H9 (cell line): ENCODE results near the gene MT1M. TPM values are rescaled to one million over a fixed set of nuclear protein-coding genes. Genes with fewer than 3 reads are reported as not detected.

Experiments used
- DNase-seq: peaks from one replicate; pipeline ENCODE4 v3.0.0-alpha.2; 2017
- H2AFZ ChIP-seq: one replicate; pipeline ENCODE4 v1.6.1; 2013; ENCODE audit warnings: mild to moderate bottlenecking, low read length, control low read depth, moderate library complexity
- H2AK5ac ChIP-seq: 2 replicates; pipeline ENCODE4 v1.6.1; 2013; ENCODE audit warnings: low read length, control low read depth, mixed read lengths; ENCODE audit not compliant: insufficient read length
- H2BK120ac ChIP-seq: one replicate; pipeline ENCODE4 v1.6.1; 2013; ENCODE audit warnings: low read depth, mild to moderate bottlenecking, low read length, control low read depth, inconsistent platforms; ENCODE audit not compliant: poor library complexity, severe bottlenecking
- H2BK12ac ChIP-seq: 2 replicates; pipeline ENCODE4 v1.6.1; 2013; ENCODE audit warnings: low read length, control low read depth, mixed read lengths, low read depth; ENCODE audit not compliant: insufficient read length
- H2BK15ac ChIP-seq: 2 replicates; pipeline ENCODE4 v1.6.1; 2013; ENCODE audit warnings: low read depth, low read length, control low read depth
- H2BK20ac ChIP-seq: one replicate; pipeline ENCODE4 v1.6.1; 2013; ENCODE audit warnings: low read depth, mild to moderate bottlenecking, low read length, control low read depth, inconsistent platforms; ENCODE audit not compliant: poor library complexity, severe bottlenecking
- H2BK5ac ChIP-seq: 2 replicates; pipeline ENCODE4 v1.6.1; 2013; ENCODE audit warnings: low read length, control low read depth, mixed read lengths; ENCODE audit not compliant: insufficient read length
- H3K14ac ChIP-seq: 2 replicates; pipeline ENCODE4 v1.6.1; 2013; ENCODE audit warnings: low read length, control low read depth; ENCODE audit not compliant: insufficient read depth
- H3K18ac ChIP-seq: 2 replicates; pipeline ENCODE4 v1.6.1; 2013; ENCODE audit warnings: low read depth, mild to moderate bottlenecking, mixed read lengths, low read length, control low read depth; ENCODE audit not compliant: insufficient read length
- H3K23ac ChIP-seq: 2 replicates; pipeline ENCODE4 v1.6.1; 2013; ENCODE audit warnings: low read length, control low read depth, mixed read lengths, low read depth; ENCODE audit not compliant: insufficient read length
- H3K23me2 ChIP-seq: 2 replicates; pipeline ENCODE4 v1.6.1; 2013; ENCODE audit warnings: low read depth, mild to moderate bottlenecking, mixed read lengths, low read length, control low read depth; ENCODE audit not compliant: insufficient read length, poor library complexity, severe bottlenecking
- H3K27ac ChIP-seq: 2 replicates; pipeline ENCODE4 v1.5.1; 2013; ENCODE audit warnings: low read length, control low read depth, mixed read lengths, low read depth; ENCODE audit not compliant: insufficient read length
- H3K27me3 ChIP-seq: 2 replicates; pipeline ENCODE4 v1.6.1; 2013; ENCODE audit warnings: low read length, control low read depth, inconsistent platforms; ENCODE audit not compliant: insufficient read depth
- H3K4ac ChIP-seq: 2 replicates; pipeline ENCODE4 v1.6.1; 2013; ENCODE audit warnings: low read depth, mild to moderate bottlenecking, control low read depth, inconsistent platforms, low read length, moderate library complexity
- H3K4me1 ChIP-seq: 2 replicates; pipeline ENCODE4 v1.6.1; 2013; ENCODE audit warnings: low read length, control low read depth, inconsistent platforms; ENCODE audit not compliant: insufficient read depth
- H3K4me2 ChIP-seq: 2 replicates; pipeline ENCODE4 v1.6.1; 2013; ENCODE audit warnings: low read length, control low read depth, mixed read lengths; ENCODE audit not compliant: insufficient read length, insufficient read depth
- H3K56ac ChIP-seq: 2 replicates; pipeline ENCODE4 v1.6.1; 2013; ENCODE audit warnings: low read depth, mild to moderate bottlenecking, mixed read lengths, low read length, control low read depth; ENCODE audit not compliant: insufficient read length
- H3K79me1 ChIP-seq: 2 replicates; pipeline ENCODE4 v1.6.1; 2013; ENCODE audit warnings: low read depth, mild to moderate bottlenecking, moderate library complexity, low read length, control low read depth, inconsistent platforms; ENCODE audit not compliant: insufficient read depth, poor library complexity, severe bottlenecking
- H3K79me2 ChIP-seq: 2 replicates; pipeline ENCODE4 v1.6.1; 2013; ENCODE audit warnings: low read length, control low read depth, inconsistent platforms; ENCODE audit not compliant: insufficient read depth
- H3K9ac ChIP-seq: 2 replicates; pipeline ENCODE4 v1.6.1; 2013; ENCODE audit warnings: low read length, control low read depth, mixed read lengths; ENCODE audit not compliant: insufficient read length; ENCODE audit errors: extremely low read depth
- H3K9me3 ChIP-seq: one replicate; pipeline ENCODE4 v1.6.1; 2013; ENCODE audit warnings: low read depth, low read length, inconsistent platforms; ENCODE audit not compliant: control insufficient read depth
- H3T11ph ChIP-seq: one replicate; pipeline ENCODE4 v1.6.1; 2013; ENCODE audit warnings: mild to moderate bottlenecking, low read length, control low read depth, inconsistent platforms
- H4K20me1 ChIP-seq: one replicate; pipeline ENCODE4 v1.6.1; 2013; ENCODE audit not compliant: control insufficient read depth, insufficient read length, insufficient read depth
- H4K5ac ChIP-seq: 2 replicates; pipeline ENCODE4 v1.6.1; 2013; ENCODE audit warnings: low read depth, mild to moderate bottlenecking, mixed read lengths, low read length, control low read depth; ENCODE audit not compliant: insufficient read length
- H4K8ac ChIP-seq: replicated peaks from 2 replicates; pipeline ENCODE4 v1.6.1; 2013; ENCODE audit warnings: low read length, control low read depth, mixed read lengths, low read depth; ENCODE audit not compliant: insufficient read length
- H4K91ac ChIP-seq: 2 replicates; pipeline ENCODE4 v1.6.1; 2013; ENCODE audit warnings: low read depth, mild to moderate bottlenecking, moderate library complexity, mixed read lengths, low read length, control low read depth; ENCODE audit not compliant: insufficient read length
- H3K27ac Mint-ChIP-seq, 3 experiments: 2 replicates in 2 of 3; 3 replicates in 1 of 3; pipeline ENCODE4 v1.8.0; 2020 to 2021; ENCODE audit warnings: mixed read lengths in 3 of 3, mild to moderate bottlenecking in 1 of 3, moderate library complexity in 1 of 3
- H3K27me3 Mint-ChIP-seq: 2 replicates; pipeline ENCODE4 v1.8.0; 2021; ENCODE audit warnings: low read depth, mild to moderate bottlenecking, moderate library complexity, mixed read lengths
- H3K36me3 Mint-ChIP-seq, 3 experiments: 2 replicates in 2 of 3; 3 replicates in 1 of 3; pipeline ENCODE4 v1.8.0; 2020 to 2021; ENCODE audit warnings: low read depth in 3 of 3, mixed read lengths in 3 of 3; ENCODE audit not compliant: insufficient read depth in 1 of 3
- H3K4me1 Mint-ChIP-seq, 2 experiments: 2 replicates each; pipeline ENCODE4 v1.8.0; 2020; ENCODE audit warnings: mixed read lengths in 2 of 2
- H3K4me3 Mint-ChIP-seq, 2 experiments: 2 replicates in 1 of 2; 3 replicates in 1 of 2; pipeline ENCODE4 v1.8.0; 2020 to 2021; ENCODE audit warnings: mild to moderate bottlenecking in 2 of 2, mixed read lengths in 2 of 2, moderate library complexity in 1 of 2
- H3K9me3 Mint-ChIP-seq, 2 experiments: 2 replicates in 1 of 2; 3 replicates in 1 of 2; pipeline ENCODE4 v1.8.0; 2020; ENCODE audit warnings: mild to moderate bottlenecking in 2 of 2, mixed read lengths in 2 of 2, moderate library complexity in 1 of 2
- CTCF ChIP-seq: fragments of 200-600 bp; sonication (generic); conservative IDR thresholded peaks from 3 replicates; pipeline ENCODE4 v1.8.0; 2021; ENCODE audit warnings: antibody characterized with exemption, mild to moderate bottlenecking
- WGBS: extraction: QIAGEN DNeasy Blood & Tissue Kit; methylation state at CpG from one replicate; pipeline ENCODE4 v1.1.7; 2013; ENCODE audit warnings: missing lambda C conversion rate, low lambda C conversion rate, mixed read lengths; ENCODE audit not compliant: insufficient read length; ENCODE audit errors: extremely low coverage; 5-methylcytosine and 5-hydroxymethylcytosine counted together
- total RNA-seq: library from RNA; stranded (reverse); gene quantifications from 2 replicates; pipeline ENCODE4 v1.2.1, GENCODE V29; 2021

MT1M gene
- total RNA-seq, 1 experiment from 2014 or later, result 1.4 TPM

- no peaks in the 10 kb centered on the region for H3K79me1 ChIP-seq
- H3K27me3 Mint-ChIP-seq, result peaks cover 98% of the 10 kb centered on the region
- H3K27ac Mint-ChIP-seq, result peak within 1 kb of the TSS in 1 of 3 experiments; percentile 88; a peak in 1 of 7 replicates
- H3K23me2 ChIP-seq, result peaks cover 12% of the 10 kb centered on the region
- H2BK20ac ChIP-seq, result no peak within 1 kb of the TSS
- no peak for TF ChIP-seq CTCF
- H3K36me3 Mint-ChIP-seq, result no peaks in the 10 kb centered on the region
- peak within 1 kb of the TSS; percentile 49 to 76 for H3K4me3 Mint-ChIP-seq
- peaks cover 6% of the 10 kb centered on the region; the same call in 1 of the 2 replicates for H3K4me1 ChIP-seq
- H4K91ac ChIP-seq, result no peak within 1 kb of the TSS
- no peak within 1 kb of the TSS for H3T11ph ChIP-seq
- H3K9me3 Mint-ChIP-seq, result no peaks in the 10 kb centered on the region
- no peak within 1 kb of the TSS for H3K4ac ChIP-seq
- no peaks in the 10 kb centered on the region for H4K20me1 ChIP-seq
- no peak within 1 kb of the TSS for H2BK120ac ChIP-seq
- no peak within 1 kb of the TSS for H3K18ac ChIP-seq
- H2BK12ac ChIP-seq, result no peak within 1 kb of the TSS
- H3K9ac ChIP-seq, result no peak within 1 kb of the TSS
- no peak within 1 kb of the TSS for H2AK5ac ChIP-seq
- peaks cover 65% of the 10 kb centered on the region for H3K27me3 ChIP-seq
- no CpG with 5 or more reads among the region's 46 CpGs for WGBS
- no peak within 1 kb of the TSS for H3K56ac ChIP-seq
- peak within 1 kb of the TSS; percentile 85 for H3K4me2 ChIP-seq
- peak; percentile 50 for DNase-seq
- no peak within 1 kb of the TSS for H3K27ac ChIP-seq
- H3K4me1 Mint-ChIP-seq, result peaks cover 3 to 35% of the 10 kb centered on the region in 2 experiments; a peak in 3 of 4 replicates
- H3K14ac ChIP-seq, result no peak within 1 kb of the TSS
- H2BK5ac ChIP-seq, result no peak within 1 kb of the TSS
- H3K9me3 ChIP-seq, result no peaks in the 10 kb centered on the region
- H3K23ac ChIP-seq, result no peak within 1 kb of the TSS
- no peak within 1 kb of the TSS for H4K5ac ChIP-seq
- no peak within 1 kb of the TSS for H4K8ac ChIP-seq
- no peaks in the 10 kb centered on the region for H3K79me2 ChIP-seq
- no peak within 1 kb of the TSS for H2BK15ac ChIP-seq
- no peak within 1 kb of the TSS for H2AFZ ChIP-seq
Measured at GRCh38 chr16:56667581-56668571, 35.4 kb downstream of the MT1M start, which contains the start of gene MT1G. TSS of gene MT1G (minus strand) at chr16:56668065. CDS start at chr16:56667993, 72 bp downstream.
